Myocyte (in vitro differentiated cells): ENCODE measurements around the gene CBL. TPM values are rescaled to one million over a fixed set of nuclear protein-coding genes. Genes with fewer than 3 reads are reported as not detected.
A peak's percentile ranks its signal among the peaks of the same experiment; 100 is the strongest.
"Not testable (repeated sequence)": the region's sequence is repeated elsewhere in the genome, so short reads cannot be mapped to it uniquely, and the experiment has no call there.

Experiments
- DNase-seq: peaks from one replicate; pipeline ENCODE4 v3.0.0-alpha.2; 2012; ENCODE audit warnings: low read depth
- polyA plus RNA-seq: library from polyadenylated mRNA; unstranded; fragments of >200 nt; gene quantifications from one replicate; pipeline ENCODE4 v1.2.1, GENCODE V29; 2012; ENCODE audit warnings: missing spikeins
- total RNA-seq: library from RNA; depleted of rRNA; stranded (reverse); fragments of >200 nt; gene quantifications from 2 replicates; pipeline ENCODE4 v1.2.3, GENCODE V29; 2014

Gene CBL
- 8.2 and 9.1 TPM in 2 replicates for total RNA-seq
- polyA plus RNA-seq, result 6.6 TPM

DNA sequence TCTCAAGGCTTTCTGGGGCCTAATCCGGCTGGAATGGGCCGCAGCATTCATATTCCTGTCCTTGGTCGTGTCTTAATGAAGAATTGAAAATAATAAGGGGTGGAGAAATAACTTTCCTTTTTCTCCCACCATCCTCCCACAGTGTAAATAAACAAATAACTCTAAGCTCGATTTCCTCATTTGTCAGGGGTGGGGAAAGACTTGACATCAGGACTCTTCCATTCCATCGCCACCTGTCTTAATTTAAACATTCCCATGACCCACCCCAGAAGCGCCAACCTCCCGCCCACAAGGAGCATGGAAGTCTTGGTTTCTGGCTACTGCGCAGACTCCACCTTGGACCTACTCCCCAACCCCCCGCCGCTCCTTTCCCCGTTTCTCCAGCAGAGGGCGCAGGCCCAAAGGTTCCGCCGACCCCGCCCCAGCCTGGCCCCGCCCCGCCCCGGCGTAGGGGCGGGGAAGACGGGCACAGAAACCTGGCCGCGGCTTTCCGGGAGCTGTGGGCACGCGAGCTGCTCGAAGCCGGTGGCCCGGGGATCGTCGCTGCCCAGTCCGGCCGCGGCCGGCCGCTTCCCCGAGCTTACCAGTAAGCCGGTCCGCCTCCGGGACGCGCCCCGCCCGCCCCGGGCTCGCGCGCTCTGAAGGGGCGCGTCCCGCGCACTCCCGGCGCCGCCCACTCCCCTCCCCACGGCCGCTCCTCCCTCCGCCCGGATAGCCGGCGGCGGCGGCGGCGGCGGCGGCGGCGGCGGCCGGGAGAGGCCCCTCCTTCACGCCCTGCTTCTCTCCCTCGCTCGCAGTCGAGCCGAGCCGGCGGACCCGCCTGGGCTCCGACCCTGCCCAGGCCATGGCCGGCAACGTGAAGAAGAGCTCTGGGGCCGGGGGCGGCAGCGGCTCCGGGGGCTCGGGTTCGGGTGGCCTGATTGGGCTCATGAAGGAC is at the start of gene CBL:
CBL (plus strand) TSS at position 766 of the 937 bp plus-strand sequence; CDS start at position 845, 79 bp downstream.
- DNase-seq, result peak; percentile 94

DNA sequence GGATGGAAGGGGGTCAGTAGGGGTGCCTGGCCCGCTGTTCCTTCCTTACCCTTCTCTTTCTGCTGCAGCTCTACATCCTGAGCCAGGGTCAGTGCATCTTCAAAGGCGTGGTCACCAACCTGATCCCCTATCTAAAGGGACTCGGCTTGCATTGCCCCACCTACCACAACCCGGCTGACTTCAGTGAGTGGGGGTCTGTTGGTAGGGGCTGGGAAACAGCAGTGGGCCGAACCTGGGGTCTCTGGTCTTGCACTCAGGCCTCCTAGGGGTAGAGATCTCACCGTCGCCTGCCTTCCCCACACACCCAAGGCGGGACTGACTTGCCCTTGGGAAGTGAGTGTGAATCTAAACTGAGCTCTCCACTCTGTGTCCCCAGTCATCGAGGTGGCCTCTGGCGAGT is 49.6 kb upstream of the CBL start:
- DNase-seq, result no peak

GRCh38 chr11:119157063-119157462 is 49.1 kb upstream of the CBL start:
- DNase-seq, result no peak

DNA sequence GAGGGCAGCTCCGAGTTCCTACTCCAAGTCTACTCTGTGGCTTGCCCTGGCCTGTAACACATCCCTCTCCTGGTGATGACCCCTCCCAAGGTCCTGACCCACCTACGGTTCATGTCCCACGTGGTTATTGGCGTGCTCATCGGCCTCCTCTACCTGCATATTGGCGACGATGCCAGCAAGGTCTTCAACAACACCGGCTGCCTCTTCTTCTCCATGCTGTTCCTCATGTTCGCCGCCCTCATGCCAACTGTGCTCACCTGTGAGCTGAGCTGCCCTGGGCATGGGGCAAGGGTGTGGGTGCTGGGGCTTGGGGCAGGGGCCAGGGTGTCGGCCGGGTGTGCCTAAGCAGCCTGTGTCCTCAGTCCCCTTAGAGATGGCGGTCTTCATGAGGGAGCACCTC is 47.7 kb upstream of the CBL start:
- no peak for DNase-seq

DNA sequence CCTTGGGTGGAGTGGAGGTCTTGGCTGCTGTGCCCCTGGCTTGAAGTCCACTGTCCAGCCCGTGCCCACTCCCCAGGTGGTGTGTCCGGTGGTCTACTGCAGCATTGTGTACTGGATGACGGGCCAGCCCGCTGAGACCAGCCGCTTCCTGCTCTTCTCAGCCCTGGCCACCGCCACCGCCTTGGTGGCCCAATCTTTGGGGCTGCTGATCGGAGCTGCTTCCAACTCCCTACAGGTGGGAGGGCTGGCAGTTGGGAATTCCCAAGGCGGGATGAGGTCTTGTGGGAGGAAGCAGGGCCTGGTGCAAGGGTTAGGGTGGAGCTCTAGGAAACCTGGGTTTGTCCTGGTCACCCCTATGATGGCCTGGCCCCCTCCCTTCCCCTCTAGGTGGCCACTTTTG is 46.0 kb upstream of the CBL start:
- no peak for DNase-seq

DNA sequence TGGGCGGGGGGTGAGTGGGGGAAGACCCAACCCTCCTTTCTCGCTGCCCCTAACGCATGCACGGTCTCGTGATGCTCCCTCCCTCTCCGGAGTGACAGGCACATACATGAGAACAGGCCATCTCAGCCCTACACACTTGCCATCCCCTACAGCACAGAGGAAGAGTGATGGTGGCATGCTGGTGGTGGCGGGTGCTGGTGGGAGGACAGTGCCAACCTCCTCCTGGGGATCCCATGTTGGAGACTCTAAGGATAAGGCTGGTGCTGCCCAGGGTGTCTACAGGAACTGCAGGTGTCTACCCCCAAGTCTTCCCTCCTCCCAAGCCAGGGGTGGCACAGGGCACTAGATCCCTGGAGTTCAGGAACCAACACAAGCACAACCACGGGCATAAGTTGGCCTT is 44.3 kb upstream of the CBL start:
- DNase-seq, result no peak

DNA sequence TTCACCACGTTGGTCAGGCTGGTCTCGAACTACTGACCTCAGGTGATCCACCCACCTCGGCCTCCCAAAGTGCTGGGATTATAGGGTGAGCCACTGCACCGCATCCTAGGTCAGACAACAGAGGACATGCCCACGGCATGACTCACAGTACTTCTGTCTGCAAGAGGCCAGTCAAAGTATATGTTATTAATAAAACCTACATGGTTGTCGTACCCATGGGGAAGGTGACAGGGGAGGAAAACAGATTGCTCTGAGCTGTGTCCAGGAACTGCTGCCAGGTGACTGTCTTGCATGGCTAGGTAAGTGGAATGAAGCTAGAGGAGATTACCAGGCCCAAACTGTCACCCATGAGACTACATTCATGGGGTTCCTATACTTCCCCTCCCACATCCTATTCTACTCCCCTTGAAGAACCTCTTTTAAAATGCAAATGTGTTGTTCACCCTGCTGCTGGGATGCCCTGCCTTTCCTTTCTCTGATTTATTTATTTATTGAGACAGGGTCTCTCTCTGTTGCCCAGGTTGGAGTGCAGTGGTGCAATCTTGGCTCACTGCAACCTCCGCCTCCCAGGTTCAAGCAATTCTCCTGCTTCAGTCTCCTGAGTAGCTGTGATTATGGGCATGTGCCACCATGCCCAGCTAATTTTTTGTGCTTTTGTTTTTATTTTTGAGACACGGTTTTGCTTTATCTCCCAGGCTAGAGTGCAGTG is 39.6 kb upstream of the CBL start:
- DNase-seq, result peak; percentile 22

DNA sequence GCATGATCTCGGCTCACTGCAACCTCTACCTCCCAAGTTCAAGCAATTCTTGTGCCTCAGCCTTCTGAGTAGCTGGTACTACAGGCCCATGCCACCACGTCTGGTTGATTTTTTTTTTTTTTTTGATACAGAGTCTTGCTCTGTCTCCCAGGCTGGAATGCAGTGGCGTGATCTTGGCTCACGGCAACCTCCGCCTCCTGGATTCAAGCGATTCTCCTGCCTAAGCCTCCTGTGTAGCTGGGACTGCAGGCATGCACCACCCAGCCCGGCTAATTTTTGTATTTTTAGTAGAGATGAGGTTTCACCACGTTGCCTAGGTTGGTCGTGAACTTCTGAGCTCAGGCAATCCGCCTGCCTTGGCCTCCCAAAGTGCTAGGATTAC is 39.1 kb upstream of the CBL start:
- DNase-seq, result not testable (repeated sequence)

DNA sequence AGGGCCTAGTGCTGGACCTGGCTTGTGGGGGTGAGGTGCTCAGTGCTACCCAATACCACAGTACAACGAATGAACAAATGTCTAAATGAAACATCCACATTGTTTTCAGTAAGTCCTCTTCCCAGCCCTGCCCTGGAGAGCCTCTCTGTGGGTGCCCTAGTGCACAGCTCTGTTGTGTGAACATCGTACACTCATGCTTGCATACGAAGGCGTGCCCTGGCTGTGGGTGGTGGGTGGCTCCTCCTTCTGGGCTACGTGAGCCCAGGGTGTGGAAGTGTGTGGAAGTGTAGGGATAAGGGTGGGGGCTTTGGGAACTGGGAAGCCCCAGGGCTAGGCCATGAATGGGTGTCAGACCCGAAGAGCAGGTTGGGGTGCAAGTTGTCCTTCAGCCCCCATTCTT is 38.2 kb upstream of the CBL start:
- DNase-seq, result no peak

DNA sequence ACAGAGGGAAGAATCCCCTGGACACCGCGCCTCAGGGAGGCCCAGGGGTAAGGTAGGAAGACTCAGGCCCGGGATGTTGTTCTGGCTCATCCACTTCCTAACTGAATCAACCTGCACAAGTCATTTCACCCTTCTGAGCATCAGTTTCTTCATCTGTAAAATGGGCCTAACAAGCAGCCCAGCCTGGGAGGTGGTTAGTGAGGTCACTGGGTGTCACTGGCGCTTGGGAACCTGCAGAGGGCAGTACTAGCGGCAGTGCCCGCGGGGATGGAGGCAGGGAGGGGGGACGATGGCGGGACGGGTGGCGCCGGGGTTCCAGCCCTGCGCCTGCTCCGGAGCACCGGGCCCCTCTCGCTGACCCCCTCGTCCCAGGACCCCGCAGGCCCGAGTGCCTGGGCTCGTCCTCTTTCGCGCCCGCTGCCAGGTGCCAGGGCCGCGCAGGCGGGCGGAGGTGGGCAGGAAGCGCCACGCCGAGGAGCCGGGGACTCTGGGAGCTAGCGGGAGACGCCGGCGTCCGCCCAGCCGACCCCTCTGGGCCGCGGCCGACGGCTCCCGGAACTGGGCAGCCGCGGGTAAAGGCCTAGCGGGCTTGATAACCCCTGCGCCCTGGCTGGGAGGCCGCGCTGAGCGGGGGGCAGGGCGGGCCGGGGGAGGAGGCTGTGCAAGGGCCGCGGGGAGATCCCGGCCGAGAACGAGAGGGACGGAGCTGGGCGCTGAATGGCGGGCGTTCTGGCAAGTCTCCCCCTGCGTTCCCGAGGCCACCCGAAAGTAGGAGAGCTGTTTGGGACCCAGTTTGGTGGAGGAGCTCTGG is 37.5 kb upstream of the CBL start, which contains the start of gene NLRX1:
NLRX1 (plus strand) TSS at position 255 of the 811 bp plus-strand sequence. CDS start 2,679 bp downstream, outside the sequence.
- peak; percentile 91 for DNase-seq

DNA sequence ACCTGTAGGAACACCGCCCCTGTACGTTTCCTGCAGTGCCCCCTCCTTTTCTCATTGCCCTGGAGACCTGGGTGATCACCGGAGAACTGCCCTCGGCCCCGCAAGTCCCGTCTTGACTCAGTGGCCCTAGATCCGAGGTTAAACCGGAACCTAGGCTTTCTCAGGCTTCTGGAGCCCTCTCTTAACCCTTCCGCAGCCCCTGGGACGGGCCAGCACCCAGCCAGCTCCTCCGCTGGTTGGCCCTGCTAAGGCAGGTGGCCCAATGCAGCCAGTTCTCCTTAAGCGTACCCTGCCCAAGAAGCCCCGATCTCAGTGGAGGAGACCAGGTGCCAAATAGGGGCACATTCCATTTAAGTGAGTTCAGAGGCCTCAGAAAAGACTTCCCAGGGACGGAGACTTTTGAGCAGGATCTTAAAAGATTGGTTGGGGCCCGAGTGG is 36.8 kb upstream of the CBL start:
- DNase-seq, result peak; percentile 78

- no peak for DNase-seq
These were observed 33.6 kb upstream of the CBL start for GRCh38 chr11:119172513-119172912.

GRCh38 chr11:119173453-119173852 is 32.7 kb upstream of the CBL start:
- no peak for DNase-seq

- no peak for DNase-seq
These were observed 30.6 kb upstream of the CBL start for GRCh38 chr11:119175493-119176077.

DNA sequence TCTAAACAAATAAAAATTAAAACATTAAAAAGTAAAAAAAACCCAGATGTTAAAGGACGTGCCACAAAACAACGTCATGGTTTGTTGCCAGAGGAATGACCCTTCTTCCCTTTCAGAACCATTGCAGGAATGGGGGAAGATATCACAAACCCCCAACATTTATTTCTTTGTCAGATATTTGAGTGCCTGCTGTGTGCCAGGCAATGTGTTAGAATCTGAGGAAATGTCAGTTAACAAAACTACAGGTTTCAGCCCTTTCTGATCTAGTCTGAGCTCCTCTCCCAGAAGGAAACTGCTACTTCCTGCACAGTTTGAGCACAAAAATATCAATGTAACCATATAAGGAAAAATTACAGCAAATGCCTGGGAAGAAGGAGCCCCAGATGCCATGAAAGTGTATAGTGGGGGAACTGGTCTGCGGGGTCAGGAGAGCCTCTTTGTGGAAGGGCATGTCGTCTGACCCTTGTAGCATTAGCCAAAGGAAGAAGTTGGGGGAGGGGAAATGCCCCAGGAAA is 27.9 kb upstream of the CBL start:
- DNase-seq, result no peak

DNA sequence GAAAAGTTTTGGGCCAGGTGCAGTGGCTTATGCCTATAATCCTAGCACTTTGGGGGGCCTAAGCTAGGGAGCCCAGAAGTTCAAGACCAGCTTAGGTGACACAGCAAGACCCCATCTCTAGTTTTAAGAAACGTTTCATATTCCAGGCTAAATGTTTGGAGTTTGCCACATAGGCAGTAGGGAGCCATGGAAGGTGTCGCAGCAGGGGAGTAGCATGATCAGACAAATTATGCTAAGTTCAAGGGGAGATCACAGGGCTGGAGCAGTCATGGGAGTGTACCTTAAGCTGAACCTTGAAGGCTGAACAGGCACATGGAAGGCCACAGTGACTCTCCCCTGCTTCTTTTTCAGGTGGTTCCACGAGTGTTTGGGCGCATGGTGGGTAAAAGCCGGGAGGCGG is 26.8 kb upstream of the CBL start:
- no peak for DNase-seq

- DNase-seq, result no peak
These were observed 26.2 kb upstream of the CBL start for GRCh38 chr11:119179983-119180382.

DNA sequence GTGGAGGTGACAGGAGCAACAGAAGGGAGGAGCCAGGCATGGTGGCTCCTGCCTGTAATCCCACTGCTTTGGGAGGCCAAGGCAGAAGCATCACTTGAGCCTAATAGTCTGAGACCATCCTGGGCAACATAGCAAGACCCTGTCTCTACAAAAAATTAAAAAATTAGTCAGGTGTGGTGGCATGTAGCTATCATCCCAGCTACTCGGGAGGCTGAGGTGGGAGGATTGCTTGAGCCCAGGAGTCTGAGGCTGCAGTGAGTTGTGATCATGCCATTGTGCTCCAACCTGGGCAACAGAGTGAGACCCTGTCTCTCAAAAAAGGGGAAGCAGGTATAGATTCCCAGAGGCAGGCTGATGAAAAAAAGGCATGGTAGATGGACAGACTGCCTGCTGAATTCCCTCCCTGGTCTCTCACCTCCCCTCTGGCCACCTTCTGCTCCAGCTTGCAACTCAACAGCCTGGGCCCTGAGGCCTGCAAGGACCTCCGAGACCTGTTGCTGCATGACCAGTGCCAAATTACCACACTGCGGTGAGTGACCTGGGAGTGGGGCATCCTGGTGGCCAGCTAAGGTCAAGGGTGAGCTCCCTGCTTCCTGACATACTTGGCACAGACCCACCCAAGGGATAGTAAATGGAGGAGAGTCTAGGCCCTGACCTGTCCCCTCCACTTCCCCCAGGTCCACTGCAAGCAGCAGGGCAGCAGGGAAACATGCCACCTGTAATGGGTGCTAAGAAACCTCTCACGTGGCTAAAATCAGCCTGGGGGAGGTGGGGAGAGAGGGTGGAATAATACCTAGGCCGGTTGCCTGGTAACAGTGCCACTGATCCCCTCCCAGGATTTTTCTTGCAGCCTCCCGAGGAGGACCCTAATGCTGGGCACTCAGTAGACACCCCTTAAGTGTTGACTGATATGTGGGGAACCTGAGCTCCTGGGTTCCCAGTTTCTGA is 25.1 kb upstream of the CBL start:
- no peak for DNase-seq

DNA sequence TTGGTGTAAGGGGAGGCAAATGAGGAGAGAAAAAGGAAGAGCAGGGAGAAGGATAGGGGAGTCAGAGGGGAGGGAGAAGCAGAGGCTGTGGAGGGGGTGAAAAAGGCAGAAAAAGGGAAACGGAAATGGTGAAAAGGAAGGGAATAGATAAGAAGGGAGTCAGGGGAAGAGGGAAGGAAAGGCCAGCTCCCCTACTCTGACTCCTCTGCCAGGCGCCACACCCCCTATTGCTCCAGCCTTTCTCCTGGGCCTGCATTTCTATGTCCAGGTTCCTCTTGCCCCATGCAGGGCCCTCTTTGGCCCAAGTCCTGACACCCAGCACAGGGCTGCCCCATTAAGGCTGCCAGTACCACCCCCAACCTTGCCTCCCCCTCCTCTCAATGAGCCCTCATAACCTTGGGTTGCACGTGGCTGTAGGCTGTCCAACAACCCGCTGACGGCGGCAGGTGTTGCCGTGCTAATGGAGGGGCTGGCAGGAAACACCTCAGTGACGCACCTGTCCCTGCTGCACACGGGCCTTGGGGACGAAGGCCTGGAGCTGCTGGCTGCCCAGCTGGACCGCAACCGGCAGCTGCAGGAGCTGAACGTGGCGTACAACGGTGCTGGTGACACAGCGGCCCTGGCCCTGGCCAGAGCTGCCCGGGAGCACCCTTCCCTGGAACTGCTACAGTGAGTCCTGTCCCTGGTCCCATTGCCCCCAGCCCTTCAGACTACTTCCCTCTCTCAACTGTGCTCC is 24.3 kb upstream of the CBL start:
- DNase-seq, result no peak
